EL (cell line): ENCODE data around the gene PRR14.
"Not testable (repeated sequence)": the region's sequence is repeated elsewhere in the genome, so short reads cannot be mapped to it uniquely, and the experiment has no call there.

Experiments
- DNase-seq: peaks from one replicate; pipeline ENCODE4 v3.0.0-alpha.2; 2016

PRR14 gene

GRCh38 chr16:30633526-30633925 lies 17.2 kb upstream of the PRR14 start:
- DNase-seq: no peak

- no peak for DNase-seq
Measured at GRCh38 chr16:30636599-30636998, 14.2 kb upstream of the PRR14 start.

- not testable (repeated sequence) for DNase-seq
Measured at GRCh38 chr16:30637139-30637538, 13.6 kb upstream of the PRR14 start.

GRCh38 chr16:30637944-30638343 lies 12.8 kb upstream of the PRR14 start:
- DNase-seq: peak; percentile 65

GRCh38 chr16:30641378-30641982 lies 9.3 kb upstream of the PRR14 start:
- DNase-seq: no peak

- DNase-seq: no peak
Measured at GRCh38 chr16:30644334-30644830, 6.4 kb upstream of the PRR14 start.

GRCh38 chr16:30645727-30646126 lies 5.0 kb upstream of the PRR14 start:
- DNase-seq: no peak

GRCh38 chr16:30647274-30647571 lies 3.5 kb upstream of the PRR14 start:
- DNase-seq: no peak

GRCh38 chr16:30649725-30650368 lies 913 bp upstream of the PRR14 start:
- no peak for DNase-seq

GRCh38 chr16:30651124-30652004 lies 604 bp downstream of the PRR14 start:
- DNase-seq: peak; percentile 69

- DNase-seq: no peak
Measured at GRCh38 chr16:30652005-30652296, 1.2 kb downstream of the PRR14 start.

- no peak for DNase-seq
Measured at GRCh38 chr16:30652718-30653117, 2.0 kb downstream of the PRR14 start.

- DNase-seq: no peak
Measured at GRCh38 chr16:30654856-30655255, 4.1 kb downstream of the PRR14 start.

- DNase-seq: no peak
Measured at GRCh38 chr16:30655815-30656347, 5.1 kb downstream of the PRR14 start.

GRCh38 chr16:30656388-30656787 lies 5.6 kb downstream of the PRR14 start:
- no peak for DNase-seq

GRCh38 chr16:30656974-30657865 lies 6.5 kb downstream of the PRR14 start:
- DNase-seq: no peak

- DNase-seq: peak; percentile 100
Measured at GRCh38 chr16:30657866-30658730, 7.3 kb downstream of the PRR14 start, which contains the start of gene FBRS. Gene FBRS (plus strand): TSS chr16:30658431. CDS start chr16:30659519, 1,088 bp downstream.

GRCh38 chr16:30658731-30659506 lies 8.2 kb downstream of the PRR14 start:
- peak; percentile 96 for DNase-seq

GRCh38 chr16:30659507-30660423 lies 9.0 kb downstream of the PRR14 start:
- DNase-seq: peak; percentile 29
